Measurements from ENCODE around the gene NAB2.
A peak's percentile ranks its signal among the peaks of the same experiment; 100 is the strongest.

NAB2 gene

GRCh38 chr12:57143454-57143853 is 54.5 kb downstream of the NAB2 start:
- Mint-ChIP-seq H3K4me3 (no peak overlapping the region), H3K9me3 (no peaks in the 10 kb centered on the region), H3K27me3 (ENCODE audit: low read depth, poor library complexity) (no peaks in the 10 kb centered on the region), H3K4me1 (peaks cover 86% of the 10 kb centered on the region), H3K27ac (peak overlapping the region; percentile 95), H3K36me3 (ENCODE audit: low read depth) (peaks cover 65% of the 10 kb centered on the region)
- DNase-seq, result no peak
- TF ChIP-seq CTCF (IDR thresholded peaks at IDR 0.05), result no peak

All from nephron progenitor cell (in vitro differentiated cells).